HG03139 (cell line): Measurements from ENCODE around the gene KIFBP.
"Not testable (repeated sequence)": the region's sequence is repeated elsewhere in the genome, so short reads cannot be mapped to it uniquely, and the experiment has no call there.

ENCODE experiments used
- ATAC-seq: cut with Tn5 transposase; IDR thresholded peaks from one replicate; pipeline ENCODE4 v1.9.1; 2021; ENCODE audit not compliant: unreplicated experiment

KIFBP gene, protein sequence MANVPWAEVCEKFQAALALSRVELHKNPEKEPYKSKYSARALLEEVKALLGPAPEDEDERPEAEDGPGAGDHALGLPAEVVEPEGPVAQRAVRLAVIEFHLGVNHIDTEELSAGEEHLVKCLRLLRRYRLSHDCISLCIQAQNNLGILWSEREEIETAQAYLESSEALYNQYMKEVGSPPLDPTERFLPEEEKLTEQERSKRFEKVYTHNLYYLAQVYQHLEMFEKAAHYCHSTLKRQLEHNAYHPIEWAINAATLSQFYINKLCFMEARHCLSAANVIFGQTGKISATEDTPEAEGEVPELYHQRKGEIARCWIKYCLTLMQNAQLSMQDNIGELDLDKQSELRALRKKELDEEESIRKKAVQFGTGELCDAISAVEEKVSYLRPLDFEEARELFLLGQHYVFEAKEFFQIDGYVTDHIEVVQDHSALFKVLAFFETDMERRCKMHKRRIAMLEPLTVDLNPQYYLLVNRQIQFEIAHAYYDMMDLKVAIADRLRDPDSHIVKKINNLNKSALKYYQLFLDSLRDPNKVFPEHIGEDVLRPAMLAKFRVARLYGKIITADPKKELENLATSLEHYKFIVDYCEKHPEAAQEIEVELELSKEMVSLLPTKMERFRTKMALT

DNA sequence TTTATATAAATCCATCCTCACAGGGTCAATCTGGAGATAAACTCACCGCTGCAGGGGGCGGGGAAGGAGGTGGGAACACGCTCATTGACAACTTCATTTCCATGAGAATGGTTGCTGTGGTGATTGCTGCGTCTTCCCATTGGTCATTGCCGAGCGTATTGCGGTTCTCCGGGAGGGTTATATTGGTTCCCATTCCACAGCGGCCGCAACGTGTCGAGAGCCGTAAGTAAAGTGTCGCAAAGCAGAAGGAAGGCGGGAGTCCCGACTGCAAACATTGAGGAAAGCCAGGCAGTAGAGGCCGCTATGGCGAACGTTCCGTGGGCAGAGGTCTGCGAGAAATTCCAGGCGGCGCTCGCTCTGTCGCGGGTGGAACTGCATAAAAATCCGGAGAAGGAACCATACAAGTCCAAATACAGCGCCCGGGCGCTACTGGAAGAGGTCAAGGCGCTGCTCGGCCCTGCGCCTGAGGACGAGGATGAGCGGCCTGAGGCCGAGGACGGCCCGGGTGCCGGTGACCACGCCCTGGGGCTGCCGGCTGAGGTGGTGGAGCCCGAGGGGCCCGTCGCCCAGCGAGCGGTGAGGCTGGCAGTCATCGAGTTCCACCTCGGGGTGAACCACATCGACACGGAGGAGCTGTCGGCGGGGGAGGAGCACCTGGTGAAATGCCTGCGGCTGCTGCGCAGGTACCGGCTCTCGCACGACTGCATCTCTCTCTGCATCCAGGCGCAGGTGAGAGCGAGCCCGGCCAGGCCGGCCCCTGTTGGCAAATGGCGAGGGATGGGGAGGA is at the start of gene KIFBP:
Gene KIFBP (plus strand): TSS at position 274 of the 787 bp plus-strand sequence. CDS start 30 bp downstream, at position 304.
- peak; percentile 81 for ATAC-seq

GRCh38 chr10:68938884-68939283 is 49.7 kb upstream of the KIFBP start:
- ATAC-seq = no peak

DNA sequence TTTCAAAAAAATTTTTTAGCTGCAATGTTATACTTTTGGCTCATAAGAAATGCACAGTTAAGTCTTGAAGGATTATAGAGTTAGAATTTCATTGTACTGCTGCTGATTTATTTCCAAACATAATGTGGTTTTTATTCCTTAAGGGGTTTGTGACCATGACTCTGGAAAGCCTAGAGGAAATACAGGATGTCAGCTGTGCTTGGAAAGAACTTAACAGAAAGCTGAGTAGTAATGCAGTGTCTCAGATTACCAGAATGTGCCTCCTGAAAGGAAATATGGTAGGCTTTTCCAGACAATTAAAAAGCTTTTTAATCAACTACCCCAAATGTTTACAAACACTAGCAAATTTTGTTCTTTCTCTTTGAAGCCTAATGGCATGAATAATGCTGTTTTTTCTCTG is 47.7 kb upstream of the KIFBP start:
- not testable (repeated sequence) for ATAC-seq

- no peak for ATAC-seq
These were observed 38.0 kb upstream of the KIFBP start for GRCh38 chr10:68950598-68950997.

- no peak for ATAC-seq
These were observed 33.7 kb upstream of the KIFBP start for GRCh38 chr10:68954904-68955303.

DNA sequence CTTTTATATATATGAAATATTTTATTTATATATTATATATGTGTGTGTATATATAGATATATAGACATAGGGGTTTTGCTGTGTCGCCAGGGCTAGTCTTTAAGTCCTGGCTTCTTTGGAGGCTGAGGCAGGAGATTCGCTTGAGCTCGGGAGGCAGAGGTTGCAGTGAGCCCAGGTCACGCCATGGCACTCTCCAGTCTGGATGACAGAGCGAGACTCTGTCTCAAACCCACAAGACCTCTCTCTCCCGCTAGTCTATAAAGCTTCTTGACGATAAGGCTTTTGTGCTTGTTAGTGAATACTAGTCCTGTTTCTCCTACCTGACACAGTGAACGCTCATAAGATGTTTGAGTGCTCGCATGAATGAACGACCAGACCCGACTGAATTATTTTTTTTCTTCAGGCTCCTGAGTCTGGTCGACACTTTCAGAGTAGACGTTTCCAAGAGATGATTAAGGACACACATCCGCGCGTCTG is 33.2 kb upstream of the KIFBP start:
- ATAC-seq = peak; percentile 6

- ATAC-seq = peak; percentile 80
These were observed 32.6 kb upstream of the KIFBP start, which contains the start of gene DDX21 for GRCh38 chr10:68955832-68956532. Gene DDX21 (plus strand): TSS chr10:68956170. CDS start chr10:68956226, 56 bp downstream.

DNA sequence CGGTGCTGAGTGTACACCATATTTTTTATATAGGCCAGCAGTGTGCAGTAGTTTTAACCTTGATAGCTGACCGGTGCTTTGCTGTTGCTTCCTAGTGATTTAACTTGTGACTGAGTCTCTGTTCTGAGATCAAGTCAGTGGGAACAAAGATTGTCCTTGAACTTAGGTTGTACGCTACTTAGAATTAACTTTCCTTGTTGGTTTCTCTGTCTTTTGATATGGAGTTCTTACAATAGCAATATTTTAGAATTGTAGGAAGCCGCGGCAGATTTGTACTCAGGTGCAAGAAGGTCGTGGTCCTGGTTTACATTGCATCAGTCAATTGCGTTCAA is 31.4 kb upstream of the KIFBP start:
- no peak for ATAC-seq

- no peak for ATAC-seq
These were observed 30.9 kb upstream of the KIFBP start for GRCh38 chr10:68957654-68958053.

- ATAC-seq = no peak
These were observed 28.7 kb upstream of the KIFBP start for GRCh38 chr10:68959695-68960527.

GRCh38 chr10:68963151-68963550 is 25.5 kb upstream of the KIFBP start:
- ATAC-seq = no peak

GRCh38 chr10:68973975-68974374 is 14.6 kb upstream of the KIFBP start:
- no peak for ATAC-seq

GRCh38 chr10:68975936-68976473 is 12.6 kb upstream of the KIFBP start:
- ATAC-seq = not testable (repeated sequence)

GRCh38 chr10:68979738-68980137 is 8.9 kb upstream of the KIFBP start:
- not testable (repeated sequence) for ATAC-seq

- ATAC-seq = no peak
These were observed 7.5 kb upstream of the KIFBP start for GRCh38 chr10:68981074-68981473.

DNA sequence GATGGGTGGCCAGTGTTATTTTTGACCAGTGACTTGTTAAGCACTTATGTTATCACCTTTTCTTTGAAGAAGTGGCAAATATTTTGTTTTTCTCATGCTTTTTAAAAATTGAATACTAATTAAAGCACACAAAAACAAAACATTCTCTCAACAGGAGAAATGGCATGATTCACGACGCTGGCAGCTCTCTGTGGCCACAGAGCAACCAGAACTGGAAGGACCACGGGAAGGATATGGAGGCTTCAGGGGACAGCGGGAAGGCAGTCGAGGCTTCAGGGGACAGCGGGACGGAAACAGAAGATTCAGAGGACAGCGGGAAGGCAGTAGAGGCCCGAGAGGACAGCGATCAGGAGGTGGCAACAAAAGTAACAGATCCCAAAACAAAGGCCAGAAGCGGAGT is 6.2 kb upstream of the KIFBP start:
- no peak for ATAC-seq

GRCh38 chr10:68987611-68988010 is 992 bp upstream of the KIFBP start:
- ATAC-seq = no peak

DNA sequence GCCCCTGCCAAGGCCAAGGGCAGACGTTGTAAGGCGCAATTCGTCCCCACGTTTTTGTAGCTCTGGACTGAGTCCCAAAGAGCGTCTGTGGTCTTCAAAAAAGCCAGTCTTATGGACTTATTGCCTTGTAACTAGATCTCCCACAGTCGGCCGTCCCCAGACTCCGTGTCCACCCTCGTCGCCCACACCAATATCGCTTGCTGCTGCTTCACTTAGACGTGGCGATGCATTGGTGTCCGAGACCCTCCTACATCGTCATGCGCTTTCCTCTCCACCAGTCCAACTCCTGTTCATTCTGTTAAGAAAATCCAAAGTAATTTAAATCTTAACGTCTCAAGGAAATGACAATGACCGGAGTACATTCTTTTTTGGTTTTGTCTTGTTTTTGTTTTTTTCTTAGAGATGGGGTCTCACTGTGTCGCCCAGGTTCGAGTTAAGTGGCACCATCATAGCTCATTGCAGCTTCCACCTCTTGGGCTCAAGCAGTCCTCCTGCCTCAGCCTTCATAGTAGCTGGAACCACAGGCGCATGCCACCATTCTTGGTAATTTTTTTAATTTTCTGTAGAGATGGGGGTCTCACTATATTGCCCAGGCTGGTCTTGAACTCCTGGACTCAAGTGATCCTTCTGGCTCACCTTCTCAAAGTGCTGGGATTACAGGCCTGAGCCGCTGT is 851 bp downstream of the KIFBP start:
- no peak for ATAC-seq
